ENCODE measurements around the gene CRADD. TPM values are rescaled to one million over a fixed set of nuclear protein-coding genes. Genes with fewer than 3 reads are reported as not detected.

CRADD gene
- total RNA-seq, 2 donors from 2014 or later, result 11.9 to 12.2 TPM

GRCh38 chr12:93802698-93803423, 125.7 kb downstream of the CRADD start:
- no peaks in the 10 kb centered on the region for H3K9me3 Mint-ChIP-seq
- H3K4me3 Mint-ChIP-seq, result peak overlapping the region; percentile 62
- DNase-seq (ENCODE audit: low spot score) (no peak), ATAC-seq (no peak)
- no peaks in the 10 kb centered on the region for H3K27me3 Mint-ChIP-seq
- H3K27ac Mint-ChIP-seq, result peak overlapping the region in 1 of 2 donors; percentile 41
- H3K36me3 Mint-ChIP-seq, result peaks cover 5% of the 10 kb centered on the region
- H3K4me1 Mint-ChIP-seq (ENCODE audit: low read depth in 2 of 2), result peaks cover 38 to 49% of the 10 kb centered on the region in 2 donors

GRCh38 chr12:93803424-93803807, 126.2 kb downstream of the CRADD start:
- ATAC-seq, result no peak
- DNase-seq (ENCODE audit: low spot score), result no peak
- Mint-ChIP-seq H3K4me3 (peak overlapping the region; percentile 62), H3K4me1 (ENCODE audit: low read depth in 2 of 2) (peaks cover 39 to 49% of the 10 kb centered on the region in 2 donors), H3K27ac (peak overlapping the region in 1 of 2 donors; percentile 41), H3K27me3 (no peaks in the 10 kb centered on the region), H3K36me3 (peaks cover 5% of the 10 kb centered on the region), H3K9me3 (no peaks in the 10 kb centered on the region)

GRCh38 chr12:93804392-93805179, 127.4 kb downstream of the CRADD start:
- H3K4me1 Mint-ChIP-seq (ENCODE audit: low read depth in 2 of 2), result peaks cover 40 to 49% of the 10 kb centered on the region in 2 donors
- H3K27me3 Mint-ChIP-seq, result no peaks in the 10 kb centered on the region
- ATAC-seq (peak in 1 of 2 donors; percentile 68), DNase-seq (ENCODE audit: low spot score) (no peak)
- peak overlapping the region in 1 of 2 donors; percentile 33 for H3K27ac Mint-ChIP-seq
- H3K36me3 Mint-ChIP-seq, result peaks cover 5% of the 10 kb centered on the region
- H3K9me3 Mint-ChIP-seq, result no peaks in the 10 kb centered on the region
- peak overlapping the region; percentile 32 for H3K4me3 Mint-ChIP-seq

GRCh38 chr12:93805736-93806141, 128.6 kb downstream of the CRADD start:
- Mint-ChIP-seq H3K4me1 (ENCODE audit: low read depth in 2 of 2) (peaks cover 40 to 49% of the 10 kb centered on the region in 2 donors), H3K27me3 (no peaks in the 10 kb centered on the region), H3K9me3 (no peaks in the 10 kb centered on the region), H3K4me3 (no peak overlapping the region), H3K27ac (no peak overlapping the region), H3K36me3 (peaks cover under 1% of the 10 kb centered on the region)
- DNase-seq (ENCODE audit: low spot score), result no peak
- ATAC-seq, result no peak

GRCh38 chr12:93807354-93807753, 130.2 kb downstream of the CRADD start:
- Mint-ChIP-seq H3K4me3 (peak overlapping the region; percentile 2), H3K27me3 (no peaks in the 10 kb centered on the region), H3K36me3 (no peaks in the 10 kb centered on the region), H3K4me1 (ENCODE audit: low read depth in 2 of 2) (peaks cover 42 to 47% of the 10 kb centered on the region in 2 donors), H3K9me3 (no peaks in the 10 kb centered on the region), H3K27ac (no peak overlapping the region)
- no peak for DNase-seq (ENCODE audit: low spot score)
- peak in 1 of 2 donors; percentile 50 for ATAC-seq

- Mint-ChIP-seq H3K4me1 (ENCODE audit: low read depth in 2 of 2) (peaks cover 35 to 37% of the 10 kb centered on the region in 2 donors), H3K27me3 (no peaks in the 10 kb centered on the region), H3K36me3 (no peaks in the 10 kb centered on the region), H3K27ac (no peak overlapping the region), H3K9me3 (no peaks in the 10 kb centered on the region), H3K4me3 (no peak overlapping the region)
- DNase-seq (ENCODE audit: low spot score), result no peak
- ATAC-seq, result no peak
Measured at GRCh38 chr12:93808169-93808899, 131.2 kb downstream of the CRADD start.

- no peak overlapping the region for H3K27ac Mint-ChIP-seq
- H3K4me3 Mint-ChIP-seq, result no peak overlapping the region
- H3K9me3 Mint-ChIP-seq, result no peaks in the 10 kb centered on the region
- DNase-seq (ENCODE audit: low spot score) (no peak), ATAC-seq (no peak)
- no peaks in the 10 kb centered on the region for H3K36me3 Mint-ChIP-seq
- H3K27me3 Mint-ChIP-seq, result no peaks in the 10 kb centered on the region
- H3K4me1 Mint-ChIP-seq (ENCODE audit: low read depth in 2 of 2), result peaks cover 10 to 20% of the 10 kb centered on the region in 2 donors
Measured at GRCh38 chr12:93812626-93813025, 135.5 kb downstream of the CRADD start.

GRCh38 chr12:93813186-93813585, 136.0 kb downstream of the CRADD start:
- H3K27ac Mint-ChIP-seq, result peak overlapping the region in 1 of 2 donors; percentile 64
- H3K27me3 Mint-ChIP-seq, result no peaks in the 10 kb centered on the region
- no peak overlapping the region for H3K4me3 Mint-ChIP-seq
- H3K4me1 Mint-ChIP-seq (ENCODE audit: low read depth in 2 of 2), result peaks cover 6 to 14% of the 10 kb centered on the region in 2 donors
- no peaks in the 10 kb centered on the region for H3K9me3 Mint-ChIP-seq
- ATAC-seq, result no peak
- H3K36me3 Mint-ChIP-seq, result no peaks in the 10 kb centered on the region
- no peak for DNase-seq (ENCODE audit: low spot score)

GRCh38 chr12:93813972-93814821, 137.0 kb downstream of the CRADD start:
- no peaks in the 10 kb centered on the region for H3K27me3 Mint-ChIP-seq
- ATAC-seq, result peak in 1 of 2 donors; percentile 81
- peak overlapping the region in 1 of 2 donors; percentile 64 for H3K27ac Mint-ChIP-seq

GRCh38 chr12:93818488-93819049, 141.4 kb downstream of the CRADD start:
- H3K36me3 Mint-ChIP-seq, result no peaks in the 10 kb centered on the region
- no peak overlapping the region for H3K4me3 Mint-ChIP-seq
- H3K27ac Mint-ChIP-seq, result peak overlapping the region in 1 of 2 donors; percentile 21
- H3K27me3 Mint-ChIP-seq, result no peaks in the 10 kb centered on the region
- ATAC-seq (no peak), DNase-seq (ENCODE audit: low spot score) (no peak)
- H3K9me3 Mint-ChIP-seq, result no peaks in the 10 kb centered on the region
- H3K4me1 Mint-ChIP-seq (ENCODE audit: low read depth in 2 of 2), result peaks cover 4 to 11% of the 10 kb centered on the region in 2 donors

More at GRCh38 chr12:93813972-93814821, 137.0 kb downstream of the CRADD start:
- Mint-ChIP-seq H3K36me3 (no peaks in the 10 kb centered on the region), H3K9me3 (no peaks in the 10 kb centered on the region), H3K4me1 (ENCODE audit: low read depth in 2 of 2) (peaks cover 3 to 11% of the 10 kb centered on the region in 2 donors), H3K4me3 (no peak overlapping the region)
- DNase-seq (ENCODE audit: low spot score), result no peak

- no peaks in the 10 kb centered on the region for H3K9me3 Mint-ChIP-seq
- no peak for ATAC-seq
- peaks cover 4 to 11% of the 10 kb centered on the region in 2 donors for H3K4me1 Mint-ChIP-seq (ENCODE audit: low read depth in 2 of 2)
- H3K4me3 Mint-ChIP-seq, result no peak overlapping the region
- H3K27ac Mint-ChIP-seq, result peak overlapping the region in 1 of 2 donors; percentile 21
- no peaks in the 10 kb centered on the region for H3K27me3 Mint-ChIP-seq
- no peaks in the 10 kb centered on the region for H3K36me3 Mint-ChIP-seq
- DNase-seq (ENCODE audit: low spot score), result no peak
Measured at GRCh38 chr12:93819050-93819491, 141.9 kb downstream of the CRADD start.

- peaks cover 4 to 5% of the 10 kb centered on the region in 2 donors for H3K4me1 Mint-ChIP-seq (ENCODE audit: low read depth in 2 of 2)
- no peaks in the 10 kb centered on the region for H3K9me3 Mint-ChIP-seq
- DNase-seq (ENCODE audit: low spot score) (no peak), ATAC-seq (no peak)
- no peaks in the 10 kb centered on the region for H3K36me3 Mint-ChIP-seq
- no peak overlapping the region for H3K27ac Mint-ChIP-seq
- no peak overlapping the region for H3K4me3 Mint-ChIP-seq
- H3K27me3 Mint-ChIP-seq, result no peaks in the 10 kb centered on the region
Measured at GRCh38 chr12:93823616-93824391, 146.6 kb downstream of the CRADD start.
